KMS-11 (cell line): ENCODE measurements around the gene ANAPC5.

Experiments
- H2AFZ ChIP-seq: fragments of 200-600 bp; sonication (generic); 2 replicates; pipeline ENCODE4 v1.6.1; 2016; ENCODE audit warnings: antibody characterized with exemption, mixed run types, low read depth
- H3K27ac ChIP-seq: fragments of 200-600 bp; sonication (generic); 2 replicates; pipeline ENCODE4 v1.6.1; 2016; ENCODE audit warnings: mild to moderate bottlenecking, mixed run types
- H3K27me3 ChIP-seq: fragments of 200-600 bp; sonication (generic); 2 replicates; pipeline ENCODE4 v1.6.1; 2017; ENCODE audit warnings: mild to moderate bottlenecking, low read depth, mixed run types, moderate library complexity; ENCODE audit not compliant: insufficient read depth
- H3K36me3 ChIP-seq: fragments of 200-600 bp; sonication (generic); 2 replicates; pipeline ENCODE4 v1.6.1; 2017; ENCODE audit warnings: mild to moderate bottlenecking, mixed run types; ENCODE audit not compliant: insufficient read depth
- H3K4me1 ChIP-seq: fragments of 200-600 bp; sonication (generic); 2 replicates; pipeline ENCODE4 v1.6.1; 2016; ENCODE audit warnings: mild to moderate bottlenecking, low read depth, mixed run types; ENCODE audit not compliant: poor library complexity, severe bottlenecking
- H3K4me2 ChIP-seq: fragments of 200-600 bp; sonication (generic); 2 replicates; pipeline ENCODE4 v1.7.0; 2016; ENCODE audit warnings: mild to moderate bottlenecking, mixed run types
- H3K4me3 ChIP-seq: fragments of 200-600 bp; sonication (generic); IDR thresholded peaks from 2 replicates; pipeline ENCODE4 v1.6.1; 2017; ENCODE audit warnings: low read depth, low read length, mixed read lengths; ENCODE audit not compliant: insufficient read depth
- H3K79me2 ChIP-seq: fragments of 200-600 bp; sonication (generic); 2 replicates; pipeline ENCODE4 v1.6.1; 2016; ENCODE audit warnings: low read depth, mixed run types; ENCODE audit not compliant: insufficient read depth
- H3K9ac ChIP-seq: fragments of 200-600 bp; sonication (generic); 2 replicates; pipeline ENCODE4 v1.6.1; 2016; ENCODE audit warnings: mild to moderate bottlenecking, mixed run types
- H4K20me1 ChIP-seq: fragments of 200-600 bp; sonication (generic); 2 replicates; pipeline ENCODE4 v1.6.1; 2016; ENCODE audit warnings: mild to moderate bottlenecking, mixed run types; ENCODE audit not compliant: insufficient read depth
- TF ChIP-seq, protein P1 (sequence below): fragments of 200-600 bp; sonication (generic); conservative IDR thresholded peaks from 2 replicates; pipeline ENCODE4 v1.6.1; 2017; ENCODE audit warnings: low read depth, mild to moderate bottlenecking, antibody characterized with exemption, low read length, moderate library complexity, mixed read lengths

The ANAPC5 gene

DNA sequence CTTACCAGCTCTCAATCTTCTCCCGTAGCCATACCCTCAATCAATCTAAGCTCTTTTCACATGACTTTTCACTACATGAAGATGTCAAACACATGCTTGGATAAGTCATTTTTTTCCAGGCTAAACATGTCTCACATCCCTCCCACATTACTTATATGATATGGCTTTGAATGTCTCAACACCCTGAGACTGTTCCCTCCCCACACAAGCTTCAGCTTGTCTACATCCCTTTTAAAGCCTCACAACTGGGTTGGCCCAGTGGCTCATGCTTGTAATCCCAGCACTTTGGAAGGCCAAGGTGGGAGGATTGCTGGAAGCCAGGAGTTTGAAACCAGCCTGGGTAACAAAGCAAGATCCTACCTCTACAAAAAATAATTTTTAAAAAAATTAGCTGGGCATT lies 18.5 kb downstream of the ANAPC5 start:
- Histone ChIP-seq H3K4me3 (no peak overlapping the region), H2AFZ (no peak overlapping the region), H3K27me3 (no peaks in the 10 kb centered on the region), H3K9ac (no peak overlapping the region), H3K27ac (no peak overlapping the region), H3K4me1 (peaks cover 10% of the 10 kb centered on the region), H3K79me2 (no peaks in the 10 kb centered on the region), H4K20me1 (no peaks in the 10 kb centered on the region; the same call in 1 of the 2 replicates), H3K4me2 (no peak overlapping the region), H3K36me3 (no peaks in the 10 kb centered on the region; the same call in 1 of the 2 replicates)
- TF ChIP-seq, protein P1, sequence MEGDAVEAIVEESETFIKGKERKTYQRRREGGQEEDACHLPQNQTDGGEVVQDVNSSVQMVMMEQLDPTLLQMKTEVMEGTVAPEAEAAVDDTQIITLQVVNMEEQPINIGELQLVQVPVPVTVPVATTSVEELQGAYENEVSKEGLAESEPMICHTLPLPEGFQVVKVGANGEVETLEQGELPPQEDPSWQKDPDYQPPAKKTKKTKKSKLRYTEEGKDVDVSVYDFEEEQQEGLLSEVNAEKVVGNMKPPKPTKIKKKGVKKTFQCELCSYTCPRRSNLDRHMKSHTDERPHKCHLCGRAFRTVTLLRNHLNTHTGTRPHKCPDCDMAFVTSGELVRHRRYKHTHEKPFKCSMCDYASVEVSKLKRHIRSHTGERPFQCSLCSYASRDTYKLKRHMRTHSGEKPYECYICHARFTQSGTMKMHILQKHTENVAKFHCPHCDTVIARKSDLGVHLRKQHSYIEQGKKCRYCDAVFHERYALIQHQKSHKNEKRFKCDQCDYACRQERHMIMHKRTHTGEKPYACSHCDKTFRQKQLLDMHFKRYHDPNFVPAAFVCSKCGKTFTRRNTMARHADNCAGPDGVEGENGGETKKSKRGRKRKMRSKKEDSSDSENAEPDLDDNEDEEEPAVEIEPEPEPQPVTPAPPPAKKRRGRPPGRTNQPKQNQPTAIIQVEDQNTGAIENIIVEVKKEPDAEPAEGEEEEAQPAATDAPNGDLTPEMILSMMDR: no peak

DNA sequence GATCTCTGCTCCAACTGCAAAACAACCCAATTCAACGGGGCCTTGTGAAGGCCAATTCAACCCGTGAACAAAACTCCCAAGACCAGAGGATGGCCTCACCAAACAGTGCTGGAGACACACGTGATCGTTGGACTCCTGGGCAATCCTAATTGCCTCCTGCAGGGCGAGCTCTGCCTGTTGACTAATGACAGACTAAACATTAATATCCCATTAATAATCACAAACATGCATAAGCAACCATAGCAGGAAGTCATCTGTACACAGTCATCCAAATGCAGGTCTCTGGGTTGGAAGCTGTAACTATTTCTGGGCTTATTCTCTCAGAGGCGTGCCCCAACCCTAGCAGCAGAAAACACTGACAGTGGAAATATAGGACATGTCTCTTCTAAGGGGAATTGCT lies 21.0 kb downstream of the ANAPC5 start:
- Histone ChIP-seq H3K36me3 (no peaks in the 10 kb centered on the region; the same call in none of the 2 replicates), H3K27ac (no peak overlapping the region), H3K27me3 (no peaks in the 10 kb centered on the region), H3K4me3 (no peak overlapping the region), H3K4me2 (no peak overlapping the region), H3K9ac (no peak overlapping the region), H2AFZ (no peak overlapping the region), H3K4me1 (peaks cover 26% of the 10 kb centered on the region), H4K20me1 (no peaks in the 10 kb centered on the region; the same call in 1 of the 2 replicates), H3K79me2 (no peaks in the 10 kb centered on the region)
- TF ChIP-seq, protein P1: no peak

DNA sequence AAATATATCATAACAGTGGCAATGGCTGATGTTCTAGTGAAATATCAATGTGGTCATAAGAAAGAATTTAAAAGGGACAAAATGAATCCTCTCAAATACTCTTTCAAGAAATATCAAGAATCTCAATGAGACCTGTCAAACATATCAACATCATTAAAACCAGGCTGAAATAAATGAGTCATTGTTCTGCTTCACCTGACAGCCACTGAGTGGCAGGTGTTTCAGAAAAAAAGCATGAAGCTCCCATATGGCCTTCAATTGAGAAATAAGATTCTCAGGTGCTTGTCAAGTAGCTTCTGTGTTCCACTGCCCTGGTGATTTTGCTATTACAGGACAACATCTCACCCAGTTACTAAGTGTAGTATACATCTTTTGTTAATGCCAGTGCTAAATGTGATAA lies 21.5 kb downstream of the ANAPC5 start:
- no peak overlapping the region for H3K9ac ChIP-seq
- TF ChIP-seq, protein P1: no peak
- H3K79me2 ChIP-seq: no peaks in the 10 kb centered on the region
- H3K27me3 ChIP-seq: no peaks in the 10 kb centered on the region
- H2AFZ ChIP-seq: no peak overlapping the region
- no peaks in the 10 kb centered on the region; the same call in none of the 2 replicates for H3K36me3 ChIP-seq
- H3K4me3 ChIP-seq: no peak overlapping the region
- H3K4me1 ChIP-seq: peaks cover 32% of the 10 kb centered on the region
- H4K20me1 ChIP-seq: no peaks in the 10 kb centered on the region; the same call in 1 of the 2 replicates
- no peak overlapping the region for H3K27ac ChIP-seq
- no peak overlapping the region for H3K4me2 ChIP-seq

DNA sequence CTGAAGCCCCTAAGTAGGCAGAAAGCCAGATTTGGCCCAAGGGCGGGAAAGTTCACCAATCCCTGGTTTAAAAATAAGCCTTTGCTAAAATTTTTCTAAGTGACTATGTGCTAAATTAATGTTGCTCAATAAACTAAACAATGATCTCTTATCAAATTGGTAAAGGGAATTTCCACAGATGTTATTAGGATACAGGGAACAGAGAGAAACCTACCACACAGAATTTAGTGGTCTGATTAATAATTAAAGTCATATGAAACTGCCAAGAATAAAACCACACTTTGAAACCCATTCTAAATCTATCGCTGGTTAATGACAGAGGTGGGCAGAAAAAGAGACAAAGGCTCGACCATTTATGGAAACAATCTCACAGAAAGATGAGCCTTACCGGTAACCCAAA lies 22.0 kb downstream of the ANAPC5 start:
- no peak overlapping the region for H3K27ac ChIP-seq
- no peaks in the 10 kb centered on the region; the same call in 1 of the 2 replicates for H4K20me1 ChIP-seq
- peaks cover 37% of the 10 kb centered on the region for H3K4me1 ChIP-seq
- no peak overlapping the region for H3K4me3 ChIP-seq
- H3K27me3 ChIP-seq: no peaks in the 10 kb centered on the region
- H2AFZ ChIP-seq: no peak overlapping the region
- TF ChIP-seq, protein P1: no peak
- no peak overlapping the region for H3K9ac ChIP-seq
- H3K4me2 ChIP-seq: no peak overlapping the region
- H3K36me3 ChIP-seq: no peaks in the 10 kb centered on the region; the same call in none of the 2 replicates
- H3K79me2 ChIP-seq: no peaks in the 10 kb centered on the region
